Effector memory CD8-positive, alpha-beta T cell (primary cell): ENCODE results near the gene TRHDE.

Source experiments
- ATAC-seq: fragments of 150-1000 bp; cut with Tn5 transposase; replicated peaks from 2 replicates; pipeline ENCODE4 v1.10.0; 2021; ENCODE audit warnings: mild to moderate bottlenecking, moderate library complexity
- DNase-seq, 3 experiments: peaks; one replicate each; pipeline ENCODE4 v3.0.0; 2021
- H3K27ac Mint-ChIP-seq, 2 donors: one replicate each; pipeline ENCODE4 v1.8.0; 2022; ENCODE audit warnings: mild to moderate bottlenecking in 2 of 2, mixed read lengths in 2 of 2, moderate library complexity in 2 of 2
- H3K27me3 Mint-ChIP-seq, 2 donors: one replicate each; pipeline ENCODE4 v1.8.0; 2022; ENCODE audit warnings: mixed read lengths in 2 of 2
- H3K36me3 Mint-ChIP-seq: one replicate; pipeline ENCODE4 v1.8.0; 2022; ENCODE audit warnings: mild to moderate bottlenecking, moderate library complexity, mixed read lengths; ENCODE audit not compliant: insufficient read depth
- H3K4me1 Mint-ChIP-seq, 2 donors: one replicate each; pipeline ENCODE4 v1.8.0; 2022; ENCODE audit warnings: low read depth in 2 of 2, mixed read lengths in 2 of 2
- H3K4me3 Mint-ChIP-seq, 2 donors: one replicate each; pipeline ENCODE4 v1.8.0; 2022; ENCODE audit warnings: mild to moderate bottlenecking in 2 of 2, mixed read lengths in 2 of 2, moderate library complexity in 2 of 2
- H3K9me3 Mint-ChIP-seq, 2 donors: one replicate each; pipeline ENCODE4 v1.8.0; 2022; ENCODE audit warnings: mixed read lengths in 2 of 2

TRHDE gene

GRCh38 chr12:72444125-72444524, 172.0 kb downstream of the TRHDE start:
- no peaks in the 10 kb centered on the region for H3K4me1 Mint-ChIP-seq
- H3K4me3 Mint-ChIP-seq: no peak overlapping the region
- H3K36me3 Mint-ChIP-seq: no peaks in the 10 kb centered on the region
- DNase-seq: no peak
- peaks cover 7 to 15% of the 10 kb centered on the region in 2 donors for H3K9me3 Mint-ChIP-seq
- H3K27me3 Mint-ChIP-seq: no peaks in the 10 kb centered on the region
- no peak overlapping the region for H3K27ac Mint-ChIP-seq
- no peak for ATAC-seq

GRCh38 chr12:72444566-72444965, 172.4 kb downstream of the TRHDE start:
- no peak overlapping the region for H3K4me3 Mint-ChIP-seq
- H3K27ac Mint-ChIP-seq: no peak overlapping the region
- no peaks in the 10 kb centered on the region for H3K27me3 Mint-ChIP-seq
- DNase-seq (no peak), ATAC-seq (no peak)
- H3K4me1 Mint-ChIP-seq: no peaks in the 10 kb centered on the region
- peaks cover 7 to 11% of the 10 kb centered on the region in 2 donors for H3K9me3 Mint-ChIP-seq
- no peaks in the 10 kb centered on the region for H3K36me3 Mint-ChIP-seq

- ATAC-seq (no peak), DNase-seq (no peak)
- H3K27me3 Mint-ChIP-seq: no peaks in the 10 kb centered on the region
- no peaks in the 10 kb centered on the region for H3K36me3 Mint-ChIP-seq
- H3K9me3 Mint-ChIP-seq: peaks cover 3 to 7% of the 10 kb centered on the region in 2 donors
- H3K27ac Mint-ChIP-seq: no peak overlapping the region
- no peaks in the 10 kb centered on the region for H3K4me1 Mint-ChIP-seq
- H3K4me3 Mint-ChIP-seq: no peak overlapping the region
Observed at GRCh38 chr12:72448089-72448488, 175.9 kb downstream of the TRHDE start.

- H3K4me3 Mint-ChIP-seq: no peak overlapping the region
- no peak overlapping the region for H3K27ac Mint-ChIP-seq
- H3K9me3 Mint-ChIP-seq: peaks cover 4 to 7% of the 10 kb centered on the region in 2 donors
- H3K4me1 Mint-ChIP-seq: no peaks in the 10 kb centered on the region
- no peak for ATAC-seq
- no peaks in the 10 kb centered on the region for H3K36me3 Mint-ChIP-seq
- no peak for DNase-seq
- H3K27me3 Mint-ChIP-seq: no peaks in the 10 kb centered on the region
Observed at GRCh38 chr12:72448805-72449204, 176.6 kb downstream of the TRHDE start.

GRCh38 chr12:72453066-72453465, 180.9 kb downstream of the TRHDE start:
- H3K4me3 Mint-ChIP-seq: no peak overlapping the region
- H3K27ac Mint-ChIP-seq: no peak overlapping the region
- peaks cover 4 to 7% of the 10 kb centered on the region in 2 donors for H3K9me3 Mint-ChIP-seq
- no peaks in the 10 kb centered on the region for H3K4me1 Mint-ChIP-seq
- H3K27me3 Mint-ChIP-seq: no peaks in the 10 kb centered on the region
- DNase-seq (no peak), ATAC-seq (no peak)
- H3K36me3 Mint-ChIP-seq: no peaks in the 10 kb centered on the region

GRCh38 chr12:72453550-72453949, 181.4 kb downstream of the TRHDE start:
- Mint-ChIP-seq H3K27ac (no peak overlapping the region), H3K4me1 (no peaks in the 10 kb centered on the region), H3K36me3 (no peaks in the 10 kb centered on the region), H3K27me3 (no peaks in the 10 kb centered on the region), H3K9me3 (peaks cover 4 to 7% of the 10 kb centered on the region in 2 donors), H3K4me3 (no peak overlapping the region)
- DNase-seq (no peak), ATAC-seq (no peak)

GRCh38 chr12:72464471-72464870, 192.3 kb downstream of the TRHDE start:
- Mint-ChIP-seq H3K9me3 (peaks cover 7% of the 10 kb centered on the region in 2 donors), H3K4me3 (no peak overlapping the region), H3K4me1 (no peaks in the 10 kb centered on the region), H3K36me3 (no peaks in the 10 kb centered on the region), H3K27me3 (no peaks in the 10 kb centered on the region), H3K27ac (no peak overlapping the region)
- DNase-seq (no peak), ATAC-seq (no peak)

- DNase-seq: no peak
- Mint-ChIP-seq H3K9me3 (peaks cover 7% of the 10 kb centered on the region in 2 donors), H3K4me3 (no peak overlapping the region), H3K4me1 (no peaks in the 10 kb centered on the region), H3K27me3 (no peaks in the 10 kb centered on the region), H3K36me3 (no peaks in the 10 kb centered on the region), H3K27ac (no peak overlapping the region)
- no peak for ATAC-seq
Observed at GRCh38 chr12:72465155-72465554, 193.0 kb downstream of the TRHDE start.

- Mint-ChIP-seq H3K36me3 (no peaks in the 10 kb centered on the region), H3K27me3 (no peaks in the 10 kb centered on the region), H3K9me3 (peaks cover 7 to 8% of the 10 kb centered on the region in 2 donors), H3K27ac (no peak overlapping the region), H3K4me1 (no peaks in the 10 kb centered on the region), H3K4me3 (no peak overlapping the region)
- ATAC-seq (no peak), DNase-seq (no peak)
Observed at GRCh38 chr12:72465940-72466630, 193.9 kb downstream of the TRHDE start.

GRCh38 chr12:72467985-72468384, 195.8 kb downstream of the TRHDE start:
- H3K27ac Mint-ChIP-seq: no peak overlapping the region
- H3K4me1 Mint-ChIP-seq: no peaks in the 10 kb centered on the region
- no peak overlapping the region for H3K4me3 Mint-ChIP-seq
- no peaks in the 10 kb centered on the region for H3K27me3 Mint-ChIP-seq
- DNase-seq (no peak), ATAC-seq (no peak)
- no peaks in the 10 kb centered on the region for H3K36me3 Mint-ChIP-seq
- H3K9me3 Mint-ChIP-seq: peaks cover 0 to 8% of the 10 kb centered on the region in 2 donors

GRCh38 chr12:72468505-72468904, 196.3 kb downstream of the TRHDE start:
- Mint-ChIP-seq H3K4me3 (no peak overlapping the region), H3K9me3 (peaks cover 0 to 5% of the 10 kb centered on the region in 2 donors), H3K27ac (no peak overlapping the region)

GRCh38 chr12:72471806-72472205, 199.6 kb downstream of the TRHDE start:
- Mint-ChIP-seq H3K4me1 (no peaks in the 10 kb centered on the region), H3K9me3 (peaks cover 0 to 4% of the 10 kb centered on the region in 2 donors), H3K36me3 (no peaks in the 10 kb centered on the region), H3K27ac (no peak overlapping the region), H3K27me3 (no peaks in the 10 kb centered on the region), H3K4me3 (no peak overlapping the region)
- DNase-seq (no peak), ATAC-seq (no peak)

More at GRCh38 chr12:72468505-72468904, 196.3 kb downstream of the TRHDE start:
- no peaks in the 10 kb centered on the region for H3K36me3 Mint-ChIP-seq
- DNase-seq (no peak), ATAC-seq (no peak)
- H3K4me1 Mint-ChIP-seq: no peaks in the 10 kb centered on the region
- H3K27me3 Mint-ChIP-seq: no peaks in the 10 kb centered on the region

GRCh38 chr12:72472350-72472749, 200.2 kb downstream of the TRHDE start:
- Mint-ChIP-seq H3K27ac (no peak overlapping the region), H3K4me1 (no peaks in the 10 kb centered on the region), H3K27me3 (no peaks in the 10 kb centered on the region), H3K4me3 (no peak overlapping the region), H3K9me3 (peaks cover 0 to 1% of the 10 kb centered on the region in 2 donors), H3K36me3 (no peaks in the 10 kb centered on the region)
- ATAC-seq (no peak), DNase-seq (no peak)

GRCh38 chr12:72476301-72476700, 204.1 kb downstream of the TRHDE start:
- no peaks in the 10 kb centered on the region for H3K27me3 Mint-ChIP-seq
- no peaks in the 10 kb centered on the region for H3K4me1 Mint-ChIP-seq
- no peaks in the 10 kb centered on the region for H3K36me3 Mint-ChIP-seq
- H3K27ac Mint-ChIP-seq: no peak overlapping the region
- no peak overlapping the region for H3K4me3 Mint-ChIP-seq
- ATAC-seq: no peak
- DNase-seq: no peak
- peaks cover 0 to 2% of the 10 kb centered on the region in 2 donors for H3K9me3 Mint-ChIP-seq
